HepG2 (cell line): ENCODE data around the gene WDR37. TPM values are rescaled to one million over a fixed set of nuclear protein-coding genes. Genes with fewer than 3 reads are reported as not detected.
A peak's percentile ranks its signal among the peaks of the same experiment; 100 is the strongest.

Experiments used
- AHR ChIP-seq: IDR thresholded peaks from 2 replicates; pipeline ENCODE4 v1.6.1; 2018; ENCODE audit warnings: missing genetic modification reagents, missing compliant biosample characterization
- BORCS8-MEF2B ChIP-seq: sonication (generic); formaldehyde crosslinking; IDR thresholded peaks from 2 replicates; pipeline ENCODE4 v1.8.0; 2022; ENCODE audit warnings: mild to moderate bottlenecking, missing genetic modification reagents
- EP300 ChIP-seq, 3 experiments: sonication (generic) in 1 of 3; formaldehyde crosslinking in 1 of 3; IDR thresholded peaks; 2 replicates each; pipeline versions ENCODE4 v1.5.1 to v1.6.1; 2011 to 2020; ENCODE audit warnings: low read depth in 2 of 3, low read length in 2 of 3, borderline replicate concordance in 1 of 3, improper control_type of control experiment in 1 of 3, mild to moderate bottlenecking in 1 of 3, missing genetic modification reagents in 1 of 3, moderate library complexity in 1 of 3
- FIP1L1 ChIP-seq: fragments of 200-400 bp; formaldehyde crosslinking; IDR thresholded peaks from 2 replicates; pipeline ENCODE4 v1.6.1; 2018; ENCODE audit warnings: low read depth, mild to moderate bottlenecking, low read length, moderate library complexity, borderline replicate concordance; ENCODE audit not compliant: insufficient read depth
- GZF1 ChIP-seq: sonication (generic); formaldehyde crosslinking; IDR thresholded peaks from 2 replicates; pipeline ENCODE4 v1.5.1; 2020; ENCODE audit warnings: mild to moderate bottlenecking, missing genetic modification reagents
- KAT2B ChIP-seq: fragments of 150-350 bp; IDR thresholded peaks from 2 replicates; pipeline ENCODE4 v1.6.1; 2014; ENCODE audit warnings: low read depth, low read length, borderline replicate concordance
- KDM2A ChIP-seq: sonication (generic); formaldehyde crosslinking; IDR thresholded peaks from 2 replicates; pipeline ENCODE4 v1.4.0; 2020; ENCODE audit warnings: low read depth, missing genetic modification reagents, borderline replicate concordance
- MAFG ChIP-seq: sonication (generic); formaldehyde crosslinking; IDR thresholded peaks from 2 replicates; pipeline ENCODE4 v1.5.1; 2020; ENCODE audit warnings: mild to moderate bottlenecking, missing genetic modification reagents
- NCOR1 ChIP-seq: fragments of 200-600 bp; sonication (generic); IDR thresholded peaks from 2 replicates; pipeline ENCODE4 v1.7.0; 2017; ENCODE audit warnings: antibody characterized with exemption, low read length, borderline replicate concordance
- NR2F6 ChIP-seq, 2 experiments: IDR thresholded peaks; 2 replicates each; pipeline ENCODE4 v1.6.1; 2016; ENCODE audit warnings: antibody characterized with exemption in 1 of 2, mild to moderate bottlenecking in 1 of 2
- PAWR ChIP-seq: sonication (generic); formaldehyde crosslinking; IDR thresholded peaks from 2 replicates; pipeline ENCODE4 v1.4.0; 2020; ENCODE audit warnings: missing genetic modification reagents, mild to moderate bottlenecking, borderline replicate concordance
- PLRG1 ChIP-seq: fragments of 450-650 bp; conservative IDR thresholded peaks from 2 replicates; pipeline ENCODE4 v1.6.1; 2016
- RELA ChIP-seq: sonication (generic); formaldehyde crosslinking; IDR thresholded peaks from 2 replicates; pipeline ENCODE4 v1.4.0; 2020; ENCODE audit warnings: missing genetic modification reagents
- ZFP62 ChIP-seq: sonication (generic); formaldehyde crosslinking; IDR thresholded peaks from 2 replicates; pipeline ENCODE4 v1.4.0; 2020; ENCODE audit warnings: missing genetic modification reagents
- ZMYM3 ChIP-seq: sonication (generic); formaldehyde crosslinking; IDR thresholded peaks from 2 replicates; pipeline ENCODE4 v1.5.1; 2020; ENCODE audit warnings: mild to moderate bottlenecking, missing genetic modification reagents
- ZMYM4 ChIP-seq: sonication (generic); formaldehyde crosslinking; IDR thresholded peaks from 2 replicates; pipeline ENCODE4 v1.8.1; 2023; ENCODE audit warnings: mild to moderate bottlenecking, missing genetic modification reagents
- ZNF124 ChIP-seq: sonication (generic); formaldehyde crosslinking; IDR thresholded peaks from 2 replicates; pipeline ENCODE4 v1.4.0; 2020; ENCODE audit warnings: missing genetic modification reagents
- ZNF224 ChIP-seq: sonication (generic); formaldehyde crosslinking; IDR thresholded peaks from 2 replicates; pipeline ENCODE4 v1.5.0; 2020; ENCODE audit warnings: mild to moderate bottlenecking, missing genetic modification reagents
- ZNF34 ChIP-seq: sonication (generic); formaldehyde crosslinking; IDR thresholded peaks from 2 replicates; pipeline ENCODE4 v1.4.0; 2020; ENCODE audit warnings: mild to moderate bottlenecking, missing genetic modification reagents, borderline replicate concordance
- ZNF460 ChIP-seq: sonication (generic); formaldehyde crosslinking; IDR thresholded peaks from 2 replicates; pipeline ENCODE4 v1.5.1; 2020; ENCODE audit warnings: missing genetic modification reagents, mild to moderate bottlenecking, borderline replicate concordance
- ZNF530 ChIP-seq: sonication (generic); formaldehyde crosslinking; IDR thresholded peaks from 2 replicates; pipeline ENCODE4 v1.5.0; 2020; ENCODE audit warnings: low read depth, mild to moderate bottlenecking, missing genetic modification reagents
- polyA plus RNA-seq, 8 experiments: library from polyadenylated mRNA; depleted of rRNA in 3 of 8; stranded (reverse) in 7 of 8; unstranded in 1 of 8; fragments of >200 nt; fragmentation: Illumina TruSeq in 4 of 8; extraction: Trizol in 4 of 8; gene quantifications; 2 replicates each; pipeline versions ENCODE4 v1.2.1 to v1.2.3, GENCODE V29; 2011 to 2016; ENCODE audit warnings: low read depth in 4 of 8, missing spikeins in 1 of 8, mixed read lengths in 1 of 8; ENCODE audit not compliant: insufficient read depth in 1 of 8
- total RNA-seq, 5 experiments: library from RNA; depleted of rRNA; stranded (reverse); fragments of >200 nt; fragmentation: Illumina TruSeq; extraction: Trizol; gene quantifications; 2 replicates each; pipeline ENCODE4 v1.2.3, GENCODE V29; 2016; ENCODE audit warnings: low read depth in 1 of 5
- TF ChIP-seq, protein P1 (sequence below): sonication (generic); formaldehyde crosslinking; IDR thresholded peaks from 2 replicates; pipeline ENCODE4 v1.8.0; 2022; ENCODE audit warnings: mild to moderate bottlenecking, missing genetic modification reagents, moderate library complexity
- TF ChIP-seq, protein P2 (sequence below): sonication (generic); formaldehyde crosslinking; IDR thresholded peaks from 2 replicates; pipeline ENCODE4 v1.4.0; 2020; ENCODE audit warnings: missing genetic modification reagents
- TF ChIP-seq, protein P3 (sequence below): sonication (generic); formaldehyde crosslinking; IDR thresholded peaks from 2 replicates; pipeline ENCODE4 v1.8.0; 2022; ENCODE audit warnings: mild to moderate bottlenecking, missing genetic modification reagents, borderline replicate concordance
- TF ChIP-seq, protein P4 (sequence below): sonication (generic); formaldehyde crosslinking; IDR thresholded peaks from 2 replicates; pipeline ENCODE4 v1.5.0; 2020; ENCODE audit warnings: mild to moderate bottlenecking, missing genetic modification reagents

Gene WDR37
- total and polyA plus RNA-seq, 2 of the 13 experiments (the other 11 are each of a cell fraction or from before 2014, with no cell fraction given) = 5.9 to 7.5 TPM

DNA sequence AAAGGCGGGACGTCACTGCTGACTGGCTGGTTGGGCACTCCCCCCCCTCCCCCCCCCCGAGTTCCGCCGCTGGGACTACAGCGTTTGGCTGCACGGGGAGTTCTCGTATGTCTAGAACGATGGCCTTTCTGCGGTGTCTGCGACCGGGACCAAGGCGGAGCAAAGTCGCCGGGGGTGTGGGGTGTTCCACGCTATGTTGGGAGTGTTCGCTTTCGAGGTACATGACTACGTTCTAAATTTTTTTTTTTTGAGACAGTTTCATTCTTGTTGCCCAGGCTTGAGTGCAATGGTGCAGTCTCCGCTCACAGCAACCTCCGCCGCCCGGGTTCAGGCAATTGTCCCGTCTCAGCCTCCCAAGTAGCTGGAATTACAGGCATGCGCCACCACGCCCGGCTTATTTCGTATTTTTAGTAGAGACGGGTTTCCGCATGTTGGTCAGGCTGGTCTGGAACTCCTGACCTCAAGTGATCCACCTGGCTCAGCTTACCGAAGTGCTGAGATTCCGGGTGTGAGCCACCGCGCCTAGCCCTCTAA, 6.7 kb upstream of the WDR37 start (continued):
- no peak for TF ChIP-seq ZFP62 (CRISPR knock-in tag)
- TF ChIP-seq ZNF530 (CRISPR knock-in tag) = no peak
- TF ChIP-seq, protein P1, sequence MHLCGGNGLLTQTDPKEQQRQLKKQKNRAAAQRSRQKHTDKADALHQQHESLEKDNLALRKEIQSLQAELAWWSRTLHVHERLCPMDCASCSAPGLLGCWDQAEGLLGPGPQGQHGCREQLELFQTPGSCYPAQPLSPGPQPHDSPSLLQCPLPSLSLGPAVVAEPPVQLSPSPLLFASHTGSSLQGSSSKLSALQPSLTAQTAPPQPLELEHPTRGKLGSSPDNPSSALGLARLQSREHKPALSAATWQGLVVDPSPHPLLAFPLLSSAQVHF = no peak
- TF ChIP-seq EP300 (IDR thresholded peaks at IDR 0.05; ENCODE audit: low read depth in 2 of 2, low read length in 2 of 2) = no peak
- TF ChIP-seq EP300 (CRISPR knock-in tag; IDR thresholded peaks at IDR 0.05; ENCODE audit: borderline replicate concordance) = no peak
- TF ChIP-seq ZMYM3 (CRISPR knock-in tag) = no peak; the same call in 1 of the 2 replicates
- TF ChIP-seq, protein P2, sequence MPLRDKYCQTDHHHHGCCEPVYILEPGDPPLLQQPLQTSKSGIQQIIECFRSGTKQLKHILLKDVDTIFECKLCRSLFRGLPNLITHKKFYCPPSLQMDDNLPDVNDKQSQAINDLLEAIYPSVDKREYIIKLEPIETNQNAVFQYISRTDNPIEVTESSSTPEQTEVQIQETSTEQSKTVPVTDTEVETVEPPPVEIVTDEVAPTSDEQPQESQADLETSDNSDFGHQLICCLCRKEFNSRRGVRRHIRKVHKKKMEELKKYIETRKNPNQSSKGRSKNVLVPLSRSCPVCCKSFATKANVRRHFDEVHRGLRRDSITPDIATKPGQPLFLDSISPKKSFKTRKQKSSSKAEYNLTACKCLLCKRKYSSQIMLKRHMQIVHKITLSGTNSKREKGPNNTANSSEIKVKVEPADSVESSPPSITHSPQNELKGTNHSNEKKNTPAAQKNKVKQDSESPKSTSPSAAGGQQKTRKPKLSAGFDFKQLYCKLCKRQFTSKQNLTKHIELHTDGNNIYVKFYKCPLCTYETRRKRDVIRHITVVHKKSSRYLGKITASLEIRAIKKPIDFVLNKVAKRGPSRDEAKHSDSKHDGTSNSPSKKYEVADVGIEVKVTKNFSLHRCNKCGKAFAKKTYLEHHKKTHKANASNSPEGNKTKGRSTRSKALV (CRISPR knock-in tag) = no peak
- no peak for TF ChIP-seq AHR
- TF ChIP-seq, protein P3, sequence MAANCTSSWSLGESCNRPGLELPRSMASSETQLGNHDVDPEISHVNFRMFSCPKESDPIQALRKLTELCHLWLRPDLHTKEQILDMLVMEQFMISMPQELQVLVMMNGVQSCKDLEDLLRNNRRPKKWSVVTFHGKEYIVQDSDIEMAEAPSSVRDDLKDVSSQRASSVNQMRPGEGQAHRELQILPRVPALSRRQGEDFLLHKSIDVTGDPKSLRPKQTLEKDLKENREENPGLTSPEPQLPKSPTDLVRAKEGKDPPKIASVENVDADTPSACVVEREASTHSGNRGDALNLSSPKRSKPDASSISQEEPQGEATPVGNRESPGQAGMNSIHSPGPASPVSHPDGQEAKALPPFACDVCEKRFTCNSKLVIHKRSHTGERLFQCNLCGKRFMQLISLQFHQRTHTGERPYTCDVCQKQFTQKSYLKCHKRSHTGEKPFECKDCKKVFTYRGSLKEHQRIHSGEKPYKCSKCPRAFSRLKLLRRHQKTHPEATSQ = no peak
- TF ChIP-seq KAT2B = no peak
- TF ChIP-seq, protein P4, sequence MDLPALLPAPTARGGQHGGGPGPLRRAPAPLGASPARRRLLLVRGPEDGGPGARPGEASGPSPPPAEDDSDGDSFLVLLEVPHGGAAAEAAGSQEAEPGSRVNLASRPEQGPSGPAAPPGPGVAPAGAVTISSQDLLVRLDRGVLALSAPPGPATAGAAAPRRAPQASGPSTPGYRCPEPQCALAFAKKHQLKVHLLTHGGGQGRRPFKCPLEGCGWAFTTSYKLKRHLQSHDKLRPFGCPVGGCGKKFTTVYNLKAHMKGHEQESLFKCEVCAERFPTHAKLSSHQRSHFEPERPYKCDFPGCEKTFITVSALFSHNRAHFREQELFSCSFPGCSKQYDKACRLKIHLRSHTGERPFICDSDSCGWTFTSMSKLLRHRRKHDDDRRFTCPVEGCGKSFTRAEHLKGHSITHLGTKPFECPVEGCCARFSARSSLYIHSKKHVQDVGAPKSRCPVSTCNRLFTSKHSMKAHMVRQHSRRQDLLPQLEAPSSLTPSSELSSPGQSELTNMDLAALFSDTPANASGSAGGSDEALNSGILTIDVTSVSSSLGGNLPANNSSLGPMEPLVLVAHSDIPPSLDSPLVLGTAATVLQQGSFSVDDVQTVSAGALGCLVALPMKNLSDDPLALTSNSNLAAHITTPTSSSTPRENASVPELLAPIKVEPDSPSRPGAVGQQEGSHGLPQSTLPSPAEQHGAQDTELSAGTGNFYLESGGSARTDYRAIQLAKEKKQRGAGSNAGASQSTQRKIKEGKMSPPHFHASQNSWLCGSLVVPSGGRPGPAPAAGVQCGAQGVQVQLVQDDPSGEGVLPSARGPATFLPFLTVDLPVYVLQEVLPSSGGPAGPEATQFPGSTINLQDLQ (CRISPR knock-in tag) = no peak
- no peak for TF ChIP-seq NR2F6 (IDR thresholded peaks at IDR 0.05)
- TF ChIP-seq NR2F6 (CRISPR knock-in tag; IDR thresholded peaks at IDR 0.05) = no peak
- TF ChIP-seq ZNF34 = no peak
- no peak for TF ChIP-seq ZMYM4 (CRISPR knock-in tag)
- TF ChIP-seq ZNF460 (CRISPR knock-in tag) = peak; percentile 67; the same call in 1 of the 2 replicates
- TF ChIP-seq GZF1 (CRISPR knock-in tag) = no peak
- TF ChIP-seq FIP1L1 = no peak
- no peak for TF ChIP-seq ZNF124 (CRISPR knock-in tag)
- TF ChIP-seq RELA (CRISPR knock-in tag) = no peak
- no peak for TF ChIP-seq PAWR
- no peak for TF ChIP-seq NCOR1
- TF ChIP-seq MAFG (CRISPR knock-in tag) = no peak
- peak; percentile 93 for TF ChIP-seq KDM2A (CRISPR knock-in tag)
- TF ChIP-seq ZNF224 = no peak
- TF ChIP-seq PLRG1 = no peak
- no peak for TF ChIP-seq BORCS8-MEF2B (CRISPR knock-in tag)
